DMS53 treated with DMSO at 0.1 percent for 48 hours (cell line): ENCODE measurements around the gene SPTB.

ENCODE experiments used
- DNase-seq: peaks from one replicate; lab custom pipeline; 2025; ENCODE audit not compliant: unreplicated experiment; lab: John Stamatoyannopoulos, UW

The SPTB gene

DNA sequence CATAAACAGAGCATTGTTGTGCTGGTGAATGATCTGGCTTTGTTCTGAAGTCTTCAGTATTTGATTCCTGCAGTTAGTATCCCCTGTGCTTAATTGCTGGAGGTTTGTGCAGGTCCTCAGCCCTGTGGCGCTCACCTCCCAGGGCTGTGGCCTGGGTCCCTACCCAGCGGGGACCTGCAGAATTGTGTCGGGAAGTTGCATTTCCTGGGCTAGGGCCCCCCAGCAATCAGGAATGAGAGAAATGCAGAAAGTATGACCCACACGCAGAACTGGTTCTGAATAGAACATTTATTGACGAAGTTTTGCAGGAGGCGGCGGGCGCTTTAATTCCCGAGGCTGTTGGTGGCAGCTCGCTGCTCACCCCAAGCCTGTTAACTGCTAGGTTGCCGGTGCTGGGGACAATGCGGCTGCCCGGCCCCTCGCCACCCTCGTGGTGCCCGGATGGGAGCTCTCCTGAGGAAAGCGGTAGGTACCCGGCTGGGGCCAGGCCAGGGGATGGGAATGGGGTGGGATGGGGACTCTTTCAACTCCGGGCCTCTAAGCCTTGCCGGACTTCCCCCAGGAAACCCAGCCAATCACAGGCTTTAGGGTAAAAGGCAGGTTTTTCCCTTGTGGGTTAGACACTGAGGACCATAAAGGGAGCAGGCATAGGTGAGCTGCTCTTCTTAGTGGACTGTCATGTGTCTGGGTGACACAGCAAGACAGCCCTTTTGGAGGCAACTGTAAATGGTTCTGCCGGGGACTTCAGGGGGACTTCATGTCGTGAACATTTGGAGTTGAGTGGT lies 163.9 kb downstream of the SPTB start:
- DNase-seq, result no peak

DNA sequence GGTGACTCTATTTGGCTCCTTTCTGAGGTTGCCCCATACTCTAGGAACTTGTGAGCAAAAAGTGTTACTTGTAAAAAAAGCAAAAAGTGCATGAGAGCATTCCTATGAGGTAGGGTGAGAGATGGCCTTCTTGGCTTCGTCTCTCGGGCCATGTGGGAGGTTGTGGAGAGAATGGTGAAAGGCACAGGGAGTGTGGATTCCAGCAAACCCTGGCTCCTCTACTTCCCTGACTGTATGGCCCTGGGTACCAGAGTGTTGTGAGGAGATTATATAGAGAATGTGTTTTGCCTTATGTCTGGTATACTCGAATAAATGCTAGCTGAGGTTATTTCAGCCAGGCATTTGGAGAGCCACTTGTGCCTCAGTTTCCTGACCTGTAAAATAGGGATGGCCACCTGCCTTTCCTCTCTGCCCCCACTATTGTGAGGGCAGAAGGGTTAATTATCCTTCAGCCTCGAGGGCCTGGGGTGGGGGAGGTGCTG lies 164.5 kb downstream of the SPTB start:
- no peak for DNase-seq

DNA sequence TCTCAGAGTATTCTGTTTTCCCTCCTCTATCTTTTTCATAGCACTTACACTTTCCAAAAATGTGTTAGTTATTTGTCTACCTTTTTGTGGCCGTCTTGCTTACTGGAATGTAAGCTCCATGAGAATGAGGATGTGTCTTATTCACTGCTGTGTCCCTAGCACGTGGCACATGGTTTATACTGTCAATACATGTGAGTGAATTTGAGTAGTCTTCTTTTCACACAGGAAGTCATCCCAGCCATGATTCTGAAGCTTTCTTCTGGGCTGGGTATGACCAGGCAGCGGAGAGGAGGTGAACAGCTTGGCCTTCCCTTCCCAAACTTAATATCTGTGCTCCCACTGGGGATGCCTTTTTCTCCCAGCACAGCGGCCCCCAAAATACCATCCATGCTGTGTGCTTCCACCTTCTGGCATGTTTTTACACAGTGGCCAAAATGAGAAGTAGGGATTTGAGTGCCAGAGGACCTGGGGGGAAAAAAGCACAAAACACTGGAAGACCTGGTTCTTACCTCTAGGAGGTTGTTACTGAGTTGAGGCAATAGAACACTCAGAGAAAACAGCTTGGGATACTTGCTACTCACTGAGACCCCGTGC lies 165.2 kb downstream of the SPTB start:
- DNase-seq, result no peak

DNA sequence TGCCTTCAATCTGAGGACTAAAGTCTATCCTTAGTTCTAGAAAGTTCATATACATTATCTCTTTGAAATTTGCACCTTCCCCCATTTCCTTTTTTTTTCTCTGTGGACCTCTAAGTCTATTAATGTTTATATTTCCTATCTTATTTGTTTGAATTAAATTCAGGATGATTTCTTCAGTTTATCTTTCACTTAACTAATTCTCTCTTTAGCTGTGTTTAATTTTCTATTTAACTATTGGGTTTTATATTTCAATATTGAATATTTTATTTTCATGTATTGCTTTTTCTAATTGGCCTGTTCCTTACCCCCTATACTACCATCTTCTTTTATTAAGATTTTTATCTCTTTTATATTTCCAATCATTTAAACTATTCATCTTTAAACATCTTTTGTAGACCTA lies 166.0 kb downstream of the SPTB start:
- no peak for DNase-seq

DNA sequence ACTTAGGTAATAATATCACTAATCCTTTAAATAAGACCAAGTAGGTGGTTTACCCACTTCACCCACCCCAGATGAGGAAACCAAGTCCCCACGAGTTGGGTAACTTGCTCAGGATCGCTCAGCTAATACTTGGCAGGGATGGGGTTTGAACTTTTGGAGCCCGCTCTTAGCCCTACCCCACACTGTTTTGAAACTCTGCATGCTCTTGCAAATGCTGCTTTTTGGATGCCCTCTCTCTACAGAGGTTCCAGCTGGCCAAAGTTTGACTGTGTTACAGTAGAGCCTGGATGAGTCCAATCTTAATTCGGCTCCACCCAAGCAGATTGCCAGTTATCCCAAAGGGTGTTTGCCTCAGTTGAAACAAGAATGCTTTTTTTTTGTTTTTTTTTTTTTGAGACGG lies 168.7 kb downstream of the SPTB start:
- DNase-seq, result no peak

DNA sequence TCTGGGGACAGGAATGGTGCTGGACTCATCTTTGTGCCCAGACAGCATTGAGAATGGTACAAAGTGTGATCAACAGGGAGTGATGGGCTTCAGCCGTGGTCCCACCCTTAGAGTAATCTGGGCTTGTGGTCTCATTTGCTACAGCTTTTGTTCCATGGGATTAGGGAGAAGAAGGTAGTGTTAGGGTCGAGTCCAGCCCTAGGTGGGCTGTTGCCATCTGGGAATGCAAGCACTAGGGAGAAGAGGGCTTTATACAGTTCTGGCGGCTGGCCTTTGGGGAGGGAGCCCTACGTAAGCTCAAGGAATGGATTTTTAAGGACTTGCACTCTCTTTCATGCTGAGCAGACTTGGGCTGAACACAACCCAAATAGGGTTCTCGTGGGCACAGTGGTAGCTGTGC lies 170.6 kb downstream of the SPTB start:
- DNase-seq, result no peak

DNA sequence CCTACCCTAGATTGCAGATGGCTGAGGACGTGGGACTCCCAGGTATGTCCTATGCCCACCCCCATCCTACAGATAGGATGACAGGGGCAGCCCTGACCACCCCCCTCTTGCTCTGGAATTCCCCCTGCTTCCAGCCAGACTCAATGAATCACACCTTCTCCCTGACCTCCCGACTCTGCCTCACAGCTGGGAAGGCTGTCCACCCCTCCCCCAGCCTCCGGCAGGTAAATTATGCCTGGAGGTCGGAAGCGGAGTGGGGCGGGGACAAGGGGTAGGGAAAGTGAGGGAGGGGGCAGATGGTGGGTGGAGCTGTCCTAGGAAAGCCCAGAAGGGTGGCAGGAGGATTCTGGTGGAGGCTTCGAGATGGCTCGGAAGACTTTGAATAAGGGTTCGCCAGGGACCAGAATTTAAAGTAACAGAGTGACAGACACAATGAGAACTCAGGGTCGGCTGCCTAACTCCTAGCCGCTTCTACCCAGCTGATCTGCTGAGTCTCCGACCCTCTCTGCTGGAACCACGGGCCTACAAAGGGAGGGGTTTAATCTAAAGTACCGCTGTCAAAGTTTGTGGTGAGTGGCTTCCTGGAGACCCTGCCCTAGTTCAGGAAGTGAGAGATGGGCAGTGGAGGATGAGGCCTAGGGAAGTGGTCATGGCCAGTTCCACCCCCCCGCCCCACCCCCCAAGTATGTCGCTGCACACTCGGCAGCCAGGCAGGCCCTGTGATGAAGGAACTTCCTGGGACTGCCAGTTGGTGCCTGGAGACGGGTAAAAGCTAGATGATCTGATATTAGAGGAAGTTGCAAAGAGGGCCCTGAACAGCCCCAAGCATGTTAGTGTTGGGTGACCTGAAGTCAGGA lies 171.3 kb downstream of the SPTB start:
- no peak for DNase-seq

DNA sequence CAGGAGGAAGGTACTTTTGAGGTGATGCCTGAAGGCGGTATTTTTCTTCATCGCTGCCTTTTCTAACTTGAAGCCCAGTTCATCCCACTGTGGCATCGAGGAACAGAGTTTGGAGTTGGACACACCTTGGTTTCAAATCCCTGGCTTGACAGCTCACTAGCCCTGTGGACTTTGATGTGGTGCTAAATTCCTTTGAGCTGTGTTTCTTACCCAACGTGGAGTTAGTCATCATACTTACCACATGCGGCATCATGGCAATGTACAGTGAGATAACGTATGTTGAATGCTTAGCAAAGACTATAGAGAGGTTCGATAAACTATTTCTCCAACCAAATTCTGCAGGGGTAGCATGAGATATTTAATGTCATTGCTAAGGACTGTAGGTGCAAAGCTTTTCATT lies 172.0 kb downstream of the SPTB start:
- DNase-seq, result no peak

DNA sequence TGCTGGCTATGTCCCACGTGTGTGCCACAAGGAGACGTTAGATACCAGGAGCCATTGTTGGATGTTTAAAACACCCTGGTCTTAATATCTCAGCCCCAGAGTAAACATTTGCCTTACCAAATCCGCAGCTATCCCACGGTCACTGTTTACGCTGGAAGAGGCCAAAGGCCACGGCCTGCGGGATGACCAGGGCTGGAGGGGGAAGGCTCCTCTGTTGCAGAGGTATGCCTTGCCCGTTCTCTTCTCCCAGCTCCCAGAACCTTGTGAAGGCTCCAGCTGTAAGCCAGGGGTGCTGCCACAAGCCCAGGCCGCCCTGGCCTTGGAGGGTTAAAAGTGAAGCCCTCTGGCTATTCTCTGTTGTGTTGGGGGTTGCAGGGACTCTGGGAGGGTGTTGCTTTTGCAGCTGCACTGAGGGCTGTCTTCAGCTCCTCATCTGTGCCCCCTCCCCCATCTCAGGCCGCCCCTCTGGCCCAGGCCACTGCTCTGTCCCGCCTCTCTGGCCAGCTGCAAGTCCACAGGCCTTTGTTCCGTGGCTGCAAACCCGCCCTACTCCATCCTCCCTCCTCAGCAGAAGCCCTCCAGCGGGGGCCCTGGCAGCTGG lies 173.0 kb downstream of the SPTB start:
- no peak for DNase-seq

DNA sequence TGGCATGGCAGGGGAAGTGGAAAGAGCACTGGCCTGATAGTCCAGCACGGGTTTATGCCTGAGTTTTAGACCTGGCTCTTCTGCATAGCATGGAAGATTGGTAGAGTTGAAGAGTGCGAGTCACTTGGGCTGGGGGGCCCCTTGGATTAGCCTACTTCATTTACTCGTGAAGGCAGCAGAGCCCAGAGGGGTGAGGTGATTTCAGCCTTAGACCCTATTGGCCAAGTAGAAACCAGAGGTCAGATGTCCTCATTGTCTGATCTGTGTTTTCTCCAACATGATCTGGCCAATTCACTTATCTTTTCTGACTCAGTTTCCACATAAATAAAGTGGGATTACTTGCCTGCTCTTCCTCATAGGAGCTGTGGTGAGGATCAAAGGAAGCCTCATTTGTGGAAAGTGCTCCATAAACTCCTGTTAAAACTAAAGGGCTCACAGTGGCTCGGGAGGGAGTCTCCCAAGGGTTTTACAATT lies 173.6 kb downstream of the SPTB start:
- no peak for DNase-seq

DNA sequence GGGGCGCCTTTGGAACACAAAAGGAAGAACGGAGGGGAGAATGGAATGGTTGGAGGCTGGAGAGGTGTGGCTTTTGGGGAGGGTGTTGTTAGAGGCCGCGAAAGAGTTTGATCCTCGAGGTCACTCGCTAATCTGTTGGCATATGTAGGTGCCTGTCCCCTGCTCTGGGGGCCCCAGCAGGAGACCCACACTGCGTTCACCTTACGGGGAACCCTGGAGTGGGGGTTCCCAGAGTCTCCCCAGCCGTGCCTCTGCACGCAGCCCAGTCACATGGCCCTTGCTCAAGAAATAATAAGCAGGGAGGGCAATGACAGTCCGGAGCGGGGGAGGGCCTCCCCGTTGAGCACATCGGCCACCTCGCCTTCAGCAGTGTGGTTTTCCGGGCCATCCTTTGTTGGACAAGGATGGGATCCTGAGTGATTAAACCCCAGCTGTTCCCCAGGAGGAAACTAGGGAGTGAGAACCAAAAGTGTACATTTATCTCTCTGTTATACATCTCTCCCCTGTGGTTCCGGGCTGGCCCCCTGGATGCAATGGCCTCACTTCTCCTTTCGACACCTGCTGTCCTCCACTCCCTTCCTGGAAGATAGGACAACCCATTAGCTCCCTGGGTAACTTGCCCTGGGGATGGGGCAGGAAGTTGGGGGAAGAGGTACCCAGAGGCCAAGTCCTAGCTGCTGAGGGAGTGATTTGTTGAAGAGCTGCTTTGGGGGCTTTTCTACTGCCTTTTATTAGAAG lies 174.2 kb downstream of the SPTB start:
- no peak for DNase-seq

DNA sequence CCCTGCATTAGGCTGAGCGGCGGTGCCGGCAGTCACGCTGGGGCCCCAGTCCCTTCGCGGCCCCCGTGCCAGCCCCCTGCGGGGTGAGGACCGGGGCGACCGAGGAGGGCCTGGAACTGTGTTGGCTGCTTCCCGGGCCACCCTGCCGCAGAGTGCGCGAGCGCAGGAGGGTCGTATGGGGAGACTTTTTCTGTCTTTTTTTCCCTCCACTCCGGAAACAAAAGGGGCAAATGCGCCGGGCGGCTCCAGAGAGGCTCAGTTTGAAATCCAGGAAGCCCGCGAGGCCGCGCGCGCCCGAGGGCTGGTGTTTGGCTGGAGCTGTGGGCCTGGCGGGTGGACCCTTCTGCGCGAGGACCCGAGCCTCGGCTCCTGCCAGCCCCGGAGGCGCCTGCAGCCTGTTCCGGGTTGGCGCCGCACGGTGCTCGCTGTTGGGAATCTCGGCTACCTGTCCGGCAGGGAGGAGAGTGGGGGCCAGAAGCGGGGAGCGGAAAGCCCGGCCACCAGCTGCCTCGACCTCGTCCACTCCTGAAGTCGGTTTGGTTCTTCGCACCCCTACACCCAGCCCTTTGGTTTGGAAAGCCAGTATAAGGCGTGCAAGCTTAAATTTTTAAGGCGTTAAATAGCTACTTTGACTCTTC lies 174.8 kb downstream of the SPTB start:
- no peak for DNase-seq

DNA sequence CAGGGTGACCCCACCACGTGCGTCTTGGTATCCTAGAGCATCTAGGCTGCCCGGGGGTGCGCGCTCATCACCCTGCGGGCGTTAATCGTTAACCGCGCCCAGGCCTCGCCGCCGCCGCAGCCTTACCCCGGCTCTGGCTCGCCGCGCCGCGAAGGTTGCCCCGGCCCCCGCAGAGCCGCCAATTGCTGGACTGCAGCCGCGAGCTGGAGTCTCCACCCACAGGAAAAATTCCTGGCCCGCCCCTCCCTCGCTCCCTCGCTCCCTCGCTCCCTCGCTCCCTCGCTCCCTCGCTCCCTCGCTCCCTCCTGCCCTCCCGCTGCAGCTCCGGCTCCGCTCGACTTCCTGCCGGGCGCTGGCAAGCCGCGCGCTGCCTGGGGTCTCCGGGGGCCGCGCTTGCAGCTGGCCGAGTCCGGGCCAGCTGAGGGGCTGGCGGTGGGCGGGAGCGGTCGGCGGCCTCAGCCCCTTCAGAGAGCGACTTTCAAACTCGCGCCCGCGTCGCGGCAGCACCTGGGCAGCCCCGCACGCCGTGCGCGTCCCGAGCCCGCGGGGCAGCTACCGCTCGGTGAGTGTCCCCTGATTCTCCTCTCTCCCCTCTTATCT lies 175.5 kb downstream of the SPTB start, which contains the start of gene PLEKHG3:
Gene PLEKHG3, plus strand, starts transcription at position 282 of the 600 bp plus-strand sequence. CDS start 23,208 bp downstream, outside the sequence.
- peak; percentile 59 for DNase-seq

DNA sequence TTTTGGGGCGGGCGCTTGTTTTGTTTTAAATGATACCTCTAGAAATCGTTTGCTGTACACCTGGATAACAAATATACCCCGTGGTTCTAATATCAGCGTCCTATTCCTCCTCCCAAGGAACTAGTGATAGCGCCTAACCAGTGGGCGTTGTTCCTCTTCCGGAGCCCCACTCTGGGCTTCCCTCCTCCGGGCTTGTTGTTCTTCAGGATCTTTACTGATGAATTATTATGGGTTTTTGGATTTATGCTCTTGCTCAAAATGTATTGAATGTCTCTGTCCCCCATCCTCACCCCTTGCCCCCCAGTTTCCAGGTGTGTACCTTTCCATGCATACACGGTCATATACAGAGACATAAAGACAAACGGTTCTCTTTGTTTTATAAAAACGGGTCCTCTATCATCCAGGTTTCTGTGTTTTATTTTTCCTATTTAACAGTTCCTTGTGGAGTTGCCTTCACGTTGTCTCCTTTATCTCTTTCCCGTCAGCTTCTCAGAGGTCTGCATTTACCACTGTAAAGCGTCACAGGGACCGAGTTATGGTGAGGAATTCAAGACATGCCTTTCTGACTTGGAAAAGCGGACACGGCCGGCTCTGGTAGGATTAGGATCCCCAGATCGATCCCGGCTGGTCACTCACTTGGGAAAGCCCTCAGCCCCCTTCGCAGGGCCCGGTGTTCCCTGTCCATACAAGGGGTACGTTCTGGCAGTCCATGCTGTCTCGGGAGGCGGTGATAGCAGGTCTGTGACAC lies 176.1 kb downstream of the SPTB start:
- DNase-seq, result no peak

DNA sequence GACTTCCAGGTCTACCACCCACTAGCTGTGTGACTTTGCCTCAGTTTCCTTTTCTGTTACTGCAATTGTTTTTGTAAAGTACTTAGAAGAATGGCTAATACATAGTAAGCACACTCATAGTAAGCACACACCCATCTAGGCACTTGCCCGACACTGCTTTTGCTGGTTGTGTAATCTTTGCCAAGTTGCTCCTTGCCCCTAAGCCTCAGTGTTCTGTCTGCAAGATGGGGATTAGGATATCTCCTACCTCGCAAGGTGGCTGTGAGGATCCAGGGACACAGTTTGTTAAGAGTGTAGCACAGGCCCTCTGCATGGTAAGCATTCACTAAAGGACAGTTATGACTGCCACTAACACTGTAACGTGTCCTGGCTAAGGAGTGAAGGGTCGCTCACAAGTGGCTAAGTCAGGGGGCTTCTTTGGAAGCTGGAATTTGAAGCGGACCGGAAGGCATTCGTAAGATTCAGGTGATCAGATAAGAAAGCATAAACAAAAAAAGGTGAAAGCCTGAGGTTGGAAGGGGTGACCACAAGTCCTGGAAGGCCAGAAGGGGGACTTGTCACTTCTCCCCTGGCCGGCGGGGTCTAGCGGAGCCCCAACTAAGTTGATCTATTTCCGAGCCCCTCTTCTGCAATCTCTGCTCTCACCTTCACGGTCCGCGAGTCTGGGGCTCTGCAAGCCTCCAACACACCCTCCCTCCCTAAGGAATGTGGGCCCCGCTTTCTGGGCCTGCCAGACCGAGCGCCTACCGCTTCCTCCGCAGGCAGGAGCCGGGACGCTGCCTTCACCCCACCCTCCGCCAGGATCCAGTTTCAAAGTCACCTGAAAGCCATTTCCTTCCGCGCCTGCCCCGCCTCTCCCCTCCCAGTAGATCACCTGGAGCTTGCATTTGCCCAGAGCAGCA lies 177.0 kb downstream of the SPTB start:
- DNase-seq, result peak; percentile 50

DNA sequence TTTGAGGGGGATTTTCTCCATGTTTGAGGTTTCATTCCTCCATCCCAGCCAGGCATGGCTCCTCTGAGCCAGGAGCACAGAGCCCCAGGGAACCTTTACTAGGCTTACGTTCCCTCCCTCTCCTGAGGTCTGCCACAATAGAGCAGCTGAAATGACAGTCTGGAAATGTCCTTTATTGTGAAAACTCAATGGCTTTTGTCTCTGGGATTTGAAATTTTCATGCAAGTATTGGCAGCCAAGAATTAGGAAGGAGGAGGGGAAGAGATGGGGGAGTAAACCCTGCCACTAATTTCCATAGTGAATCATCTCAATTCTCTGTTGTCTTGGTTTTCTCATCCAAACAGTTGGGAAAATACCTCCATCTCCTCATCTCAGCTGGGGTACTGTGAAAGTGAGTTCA lies 178.0 kb downstream of the SPTB start:
- no peak for DNase-seq

DNA sequence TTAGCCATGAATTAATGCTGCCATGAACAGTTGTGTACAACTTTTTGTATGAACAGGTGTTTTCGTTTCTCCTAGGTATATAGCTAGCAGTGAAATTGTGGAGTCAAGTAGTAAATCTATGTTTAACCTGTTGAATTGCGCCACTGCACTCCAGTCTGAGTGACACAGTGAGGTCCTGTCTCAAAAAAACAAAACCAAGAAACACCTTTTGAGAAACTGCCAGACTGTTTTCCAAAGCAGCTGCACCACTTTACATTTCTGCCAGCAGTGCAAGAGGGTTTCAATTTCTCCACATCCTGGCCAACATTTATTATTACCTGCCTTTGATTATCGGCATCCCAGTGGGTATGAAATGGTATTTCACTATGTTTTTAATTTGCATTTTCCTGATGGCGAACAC lies 178.8 kb downstream of the SPTB start:
- DNase-seq, result no peak

DNA sequence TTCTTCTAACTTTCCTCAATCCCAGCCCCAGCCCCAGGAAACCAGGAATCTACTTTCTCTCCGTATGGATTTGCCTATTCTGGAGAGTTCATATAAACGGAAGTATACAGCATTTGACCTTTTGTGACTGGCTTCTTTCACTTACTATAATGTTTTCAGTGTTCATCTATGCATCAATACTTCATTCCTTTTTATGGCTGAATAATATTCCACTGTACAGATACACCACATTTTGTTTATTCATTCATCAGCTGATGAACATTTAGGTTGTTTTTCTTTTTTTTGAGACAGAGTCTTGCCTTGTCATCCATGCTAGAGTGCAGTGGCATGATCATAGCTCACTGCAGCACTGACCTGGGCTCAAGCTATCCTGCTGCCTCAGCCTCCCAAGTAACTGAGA lies 179.4 kb downstream of the SPTB start:
- DNase-seq, result no peak
